Hippocampal formation (tissue), 2 donors: Measurements from ENCODE around the gene DUS2.
"Not testable (repeated sequence)": the region's sequence is repeated elsewhere in the genome, so short reads cannot be mapped to it uniquely, and the experiment has no call there.

ENCODE experiments used
- DNase-seq, 2 donors: peaks; one replicate each; lab custom pipeline; 2025; lab: John Stamatoyannopoulos, UW

Gene DUS2

DNA sequence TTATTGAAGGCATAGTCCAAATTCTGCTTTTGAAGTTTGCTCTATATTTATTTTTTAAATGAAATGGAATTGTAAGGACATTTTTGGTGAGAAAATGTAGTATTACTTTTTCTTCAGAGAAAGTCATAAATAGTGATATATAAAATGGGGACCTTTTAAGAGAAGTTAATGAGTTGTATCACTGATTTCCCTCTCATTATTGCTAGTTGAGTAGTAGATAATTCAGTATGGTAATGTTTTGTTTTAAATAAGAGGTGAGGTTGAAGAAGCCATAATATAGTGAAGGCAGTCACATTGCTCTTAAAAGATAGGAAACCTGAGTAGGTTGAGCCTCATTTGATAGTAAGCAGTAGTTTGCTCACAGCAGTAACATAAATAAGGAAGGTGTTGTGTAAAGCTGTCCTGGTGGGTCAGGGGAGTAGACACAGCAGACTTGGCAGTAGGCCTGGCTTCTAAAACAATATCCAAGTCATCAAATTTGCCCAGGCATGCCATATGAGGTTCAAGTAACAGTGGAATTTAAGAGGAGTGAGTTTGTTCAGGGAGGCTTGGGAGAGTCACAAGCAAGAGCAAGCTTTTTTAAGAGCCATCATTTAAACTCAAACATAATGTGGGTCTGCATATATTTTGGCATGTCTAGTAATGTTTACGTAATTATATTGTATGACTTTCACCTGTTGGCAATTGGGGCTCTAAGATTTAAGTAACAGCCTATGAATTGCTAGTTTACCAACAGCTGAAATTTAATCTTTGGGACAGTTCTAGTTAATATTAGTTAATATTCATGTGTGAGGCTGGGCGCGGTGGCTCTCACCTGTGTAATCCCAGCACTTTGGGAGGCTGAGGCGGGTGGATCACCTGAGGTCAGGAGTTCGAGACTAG is 68.5 kb downstream of the DUS2 start:
- no peak for DNase-seq

DNA sequence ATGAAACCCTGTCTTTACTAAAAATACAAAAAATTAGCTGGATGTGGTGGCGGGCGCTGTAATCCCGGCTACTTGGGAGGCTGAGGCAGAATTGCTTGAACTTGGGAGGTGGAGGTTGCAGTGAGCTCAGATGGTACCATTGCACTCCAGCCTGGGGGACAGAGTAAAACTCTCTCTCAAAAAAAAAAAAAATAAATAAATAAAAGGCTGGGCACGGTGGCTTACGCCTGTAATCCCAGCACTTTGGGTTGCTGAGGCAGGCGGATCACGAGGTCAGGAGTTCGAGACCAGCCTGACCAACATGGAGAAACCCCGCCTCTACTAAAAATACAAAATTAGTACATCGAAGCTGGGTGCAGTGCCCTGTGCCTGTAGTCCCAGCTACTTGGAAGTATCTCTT is 69.2 kb downstream of the DUS2 start:
- not testable (repeated sequence) for DNase-seq

DNA sequence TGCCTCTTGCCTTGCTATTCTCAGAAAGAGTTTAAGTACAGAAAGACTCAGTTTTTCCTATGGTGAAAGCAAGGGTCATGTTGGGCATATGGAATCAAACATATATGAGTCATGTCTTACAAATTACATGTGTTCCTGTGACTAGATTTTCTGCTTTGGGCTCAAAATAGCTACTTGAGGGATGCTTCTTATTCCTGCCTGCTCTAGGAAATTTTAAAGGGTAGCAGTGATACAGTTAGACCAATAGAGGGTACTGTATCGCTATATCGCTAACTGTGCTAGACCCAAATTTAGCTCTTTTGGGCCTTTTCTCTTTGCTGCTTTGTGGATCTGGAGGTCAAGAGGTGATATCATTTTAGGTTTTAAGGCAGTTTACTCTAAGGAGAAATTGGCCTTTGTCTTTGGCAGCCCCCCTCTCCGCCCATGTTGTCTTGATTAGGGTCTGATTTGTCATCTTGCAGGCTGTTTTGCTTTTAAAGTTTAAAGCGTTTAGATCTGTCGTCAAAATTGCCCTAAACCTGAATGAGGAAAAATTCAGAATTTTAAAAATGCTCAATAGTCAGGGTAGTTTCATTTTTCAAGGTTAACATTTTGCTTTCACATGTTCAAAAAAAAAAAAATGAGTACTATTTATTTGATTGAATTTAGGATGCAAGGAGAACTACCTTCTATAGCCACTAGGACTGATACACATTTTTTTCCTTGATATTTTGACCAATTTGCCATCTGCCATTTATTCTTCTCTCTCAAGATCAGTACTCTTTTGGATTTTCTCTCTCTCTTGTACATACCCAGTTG is 70.9 kb downstream of the DUS2 start:
- peak in 1 of 2 donors; percentile 59 for DNase-seq

DNA sequence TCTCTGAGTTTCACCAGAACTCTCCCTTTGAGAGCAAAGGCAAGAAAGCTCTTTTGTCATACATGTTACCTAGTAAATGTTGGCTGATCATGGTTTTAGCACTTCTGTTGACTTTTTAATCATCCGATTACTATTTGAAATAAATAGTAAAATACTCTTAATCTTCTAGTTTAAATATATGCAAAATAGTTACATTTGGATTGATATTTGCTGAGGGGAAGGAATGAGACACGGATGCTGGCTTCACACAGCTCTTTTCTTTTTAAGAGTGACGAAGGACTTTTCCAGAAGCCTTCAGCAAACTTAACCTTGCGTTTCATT is 71.5 kb downstream of the DUS2 start:
- no peak for DNase-seq

DNA sequence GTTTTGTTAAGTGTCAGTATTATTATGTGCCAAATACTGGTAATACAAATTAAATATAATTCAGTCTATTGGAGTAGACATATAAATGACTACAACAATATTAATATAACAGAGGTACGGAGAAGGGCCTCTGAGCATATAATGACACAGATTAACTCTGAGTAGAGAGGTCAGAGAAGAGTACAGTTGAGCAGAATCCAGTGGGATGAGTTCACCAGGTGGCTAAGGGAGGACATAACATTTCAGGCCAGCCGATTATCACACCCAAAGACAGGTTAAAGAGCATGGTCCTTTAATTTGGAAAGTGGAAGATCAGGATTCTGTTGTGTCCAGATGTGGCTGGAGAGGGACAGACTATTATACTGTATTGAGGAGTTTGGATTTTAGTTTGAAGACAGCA is 73.4 kb downstream of the DUS2 start:
- no peak for DNase-seq

DNA sequence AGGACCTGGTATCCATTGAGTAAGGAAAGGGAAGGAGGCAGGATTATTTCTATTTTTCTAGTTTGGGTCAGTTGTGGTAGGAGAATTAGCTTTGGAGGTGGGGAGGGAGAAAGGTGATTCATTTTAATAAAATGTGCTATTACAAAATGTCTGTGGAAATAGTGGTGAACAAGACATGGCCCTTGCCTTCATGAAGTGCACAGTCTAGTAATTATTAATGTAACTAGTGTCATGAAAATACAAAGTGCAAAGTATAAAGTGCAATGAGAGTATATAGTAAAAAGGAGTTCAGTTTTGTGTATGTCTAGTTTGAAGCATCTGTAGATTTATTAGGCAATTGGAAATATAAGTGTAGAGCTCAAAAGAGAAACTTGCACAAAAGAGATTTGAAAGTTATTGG is 74.0 kb downstream of the DUS2 start:
- no peak for DNase-seq

DNA sequence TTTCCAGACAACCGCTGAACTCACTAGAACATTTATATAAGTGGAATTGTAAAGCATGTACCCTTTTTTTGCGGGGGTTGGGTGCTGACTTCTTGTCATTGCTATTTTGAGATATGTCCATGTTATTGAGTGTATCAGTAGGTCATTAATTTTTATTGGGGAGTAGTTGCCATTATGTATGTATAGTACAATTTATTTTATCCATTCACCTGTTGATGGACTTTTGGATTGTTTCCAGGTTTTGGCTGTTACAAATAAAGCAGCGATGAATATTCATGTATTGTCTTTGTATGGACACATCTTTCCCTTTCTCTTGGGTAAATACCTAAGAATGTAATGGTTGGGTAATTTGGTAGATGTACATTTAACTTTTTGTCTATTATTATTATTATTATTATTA is 74.8 kb downstream of the DUS2 start:
- DNase-seq = no peak

DNA sequence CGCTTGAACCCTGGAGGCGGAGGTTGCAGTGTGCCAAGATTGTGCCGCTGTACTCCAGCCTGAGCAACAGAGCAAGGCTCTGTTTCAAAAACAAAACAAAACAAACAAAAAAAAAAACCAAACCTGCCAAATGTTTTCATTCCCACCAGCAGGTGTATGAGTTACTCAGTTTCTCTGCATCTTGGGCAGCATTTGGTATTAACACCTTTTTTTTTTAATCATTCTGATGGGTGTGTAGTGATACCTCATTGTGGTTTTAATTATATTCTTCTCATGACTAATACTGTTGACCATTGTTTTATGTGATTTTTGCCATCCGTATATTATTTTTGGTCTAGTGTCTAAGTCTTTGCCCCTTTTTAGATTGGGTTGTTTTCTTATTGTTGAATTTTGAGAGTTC is 77.4 kb downstream of the DUS2 start:
- DNase-seq = no peak

DNA sequence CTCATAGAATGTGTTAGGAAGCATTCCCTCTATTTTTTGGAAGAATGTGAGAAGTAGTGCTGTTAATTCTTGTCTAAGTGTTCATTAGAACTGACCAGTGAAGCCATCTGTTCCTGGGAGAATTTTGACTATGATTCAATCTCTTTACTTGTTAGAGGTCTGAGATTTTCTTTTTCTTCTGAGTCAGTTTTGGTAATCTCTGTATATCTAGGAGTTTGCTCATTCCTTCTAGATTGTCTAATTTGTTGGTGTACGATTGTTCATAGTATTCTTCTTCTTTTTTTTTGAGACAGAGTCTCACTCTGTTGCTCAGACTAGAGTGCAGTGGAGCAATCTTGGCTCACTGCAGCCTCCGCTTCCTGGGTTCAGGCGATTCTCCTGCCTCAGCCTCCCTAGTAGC is 82.5 kb downstream of the DUS2 start:
- DNase-seq = no peak

DNA sequence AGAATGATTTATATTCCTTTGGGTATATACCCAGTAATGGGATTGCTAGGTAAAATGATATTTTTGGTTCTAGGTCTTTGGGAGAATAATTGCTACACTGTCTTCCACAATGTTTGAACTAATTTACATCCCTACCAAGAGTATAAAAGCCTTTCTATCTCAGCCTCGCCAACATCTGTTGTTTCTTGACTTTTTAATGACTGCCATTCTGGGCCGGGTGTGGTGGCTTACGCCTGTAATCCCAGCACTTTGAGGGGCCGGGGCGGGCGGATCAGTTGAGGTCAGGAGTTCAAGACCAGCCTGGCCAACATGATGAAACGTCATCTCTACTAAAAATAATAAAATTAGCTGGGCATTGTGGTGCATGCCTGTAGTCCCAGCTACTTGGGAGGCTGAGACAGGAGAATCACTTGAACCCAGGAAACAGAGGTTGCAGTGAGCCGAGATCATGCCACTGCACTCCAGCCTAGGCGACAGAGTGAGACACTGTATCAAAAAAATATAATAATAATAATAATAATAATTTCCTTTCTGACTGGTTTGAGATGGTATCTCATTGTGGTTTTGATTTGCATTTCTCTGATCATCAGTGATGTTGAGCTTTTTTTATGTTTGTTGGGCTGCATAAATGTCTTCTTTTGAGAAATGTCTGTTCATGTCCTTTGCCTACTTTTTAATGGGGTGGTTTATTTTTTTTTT is 84.3 kb downstream of the DUS2 start:
- not testable (repeated sequence) for DNase-seq

DNA sequence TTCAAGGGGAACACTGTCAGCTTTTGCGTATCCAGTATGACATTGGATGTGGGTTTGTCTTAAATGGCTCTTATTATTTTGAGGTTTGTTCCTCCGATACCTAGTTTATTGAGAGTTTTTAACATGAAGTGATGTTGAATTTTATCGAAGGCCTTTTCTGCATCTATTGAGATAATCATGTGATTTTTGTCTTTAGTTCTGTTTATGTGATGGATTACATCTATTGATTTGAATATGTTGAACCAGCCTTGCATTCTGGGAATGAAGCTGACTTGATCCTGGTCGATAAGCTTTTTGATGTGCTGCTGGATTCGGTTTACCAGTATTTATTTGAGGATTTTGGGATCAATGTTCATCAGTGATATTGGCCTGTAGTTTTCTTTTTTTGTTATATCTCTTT is 86.1 kb downstream of the DUS2 start:
- DNase-seq = not testable (repeated sequence)

DNA sequence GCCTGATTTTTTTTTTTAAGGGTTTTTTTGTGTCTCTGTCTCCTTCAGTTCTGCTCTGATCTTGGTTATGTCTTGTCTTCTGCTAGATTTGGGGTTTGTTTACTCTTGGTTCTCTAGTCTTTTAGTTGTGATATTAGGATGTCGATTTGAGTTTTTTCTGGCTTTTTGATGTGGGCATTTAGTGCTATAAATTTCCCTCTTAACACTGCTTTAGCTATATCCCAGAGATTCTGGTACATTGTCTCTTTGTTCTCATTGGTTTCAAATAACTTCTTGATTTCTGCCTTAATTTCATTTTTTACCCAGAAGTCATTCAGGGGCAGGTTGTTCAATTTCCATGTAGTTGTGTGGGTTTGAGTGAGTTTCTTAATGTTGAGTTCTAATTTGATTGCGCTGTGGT is 87.5 kb downstream of the DUS2 start:
- not testable (repeated sequence) for DNase-seq

DNA sequence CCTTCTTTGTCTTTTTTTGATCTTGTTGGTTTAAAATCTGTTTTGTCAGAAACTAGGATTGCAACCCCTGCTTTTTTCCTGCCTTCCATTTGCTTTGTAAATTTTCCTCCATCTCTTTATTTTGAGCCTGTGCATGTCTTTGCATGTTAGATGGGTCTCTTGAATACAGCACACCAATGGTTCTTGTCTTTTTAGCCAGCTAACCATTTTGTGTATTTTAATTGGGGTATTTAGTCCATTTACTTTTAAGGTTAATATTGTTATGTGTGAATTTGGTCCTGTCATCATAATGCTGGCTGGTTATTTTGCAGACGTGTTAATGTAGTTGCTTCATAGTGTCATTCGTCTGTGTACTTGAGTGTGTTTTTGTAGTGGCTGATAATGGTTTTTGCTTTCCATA is 88.3 kb downstream of the DUS2 start:
- DNase-seq = no peak

DNA sequence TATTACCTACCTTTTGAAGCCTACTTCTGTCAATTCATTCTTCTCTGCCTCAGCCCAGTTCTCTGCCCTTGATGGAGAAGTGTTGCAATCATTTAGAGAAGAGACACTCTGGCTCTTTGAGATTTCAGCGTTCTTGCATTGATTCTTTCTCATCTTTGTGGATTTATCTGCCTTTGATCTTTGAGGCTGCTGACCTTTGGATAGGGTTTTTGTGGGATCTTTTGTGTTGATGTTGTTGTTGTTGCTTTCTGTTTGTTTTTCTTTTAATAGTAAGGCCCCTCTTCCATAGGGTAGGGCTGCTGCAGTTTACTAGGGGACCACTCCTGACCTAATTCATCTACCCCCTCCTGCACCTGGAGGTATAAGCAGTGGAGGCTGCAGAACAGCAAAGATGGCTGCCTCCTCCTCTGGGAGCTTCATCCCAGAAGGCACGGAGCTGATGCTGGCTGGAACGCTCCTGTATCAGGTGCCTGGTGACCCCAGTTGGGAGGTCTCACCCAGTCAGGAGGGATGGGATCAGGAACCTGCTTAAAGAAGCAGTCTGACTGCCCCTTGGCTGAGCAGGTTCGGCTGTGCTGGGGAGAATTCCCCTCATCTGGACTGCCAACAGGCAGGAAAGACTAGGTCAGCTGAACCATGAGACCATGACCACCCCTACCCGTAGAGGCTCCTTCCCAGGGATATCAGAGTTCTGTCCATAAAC is 90.1 kb downstream of the DUS2 start:
- no peak for DNase-seq

DNA sequence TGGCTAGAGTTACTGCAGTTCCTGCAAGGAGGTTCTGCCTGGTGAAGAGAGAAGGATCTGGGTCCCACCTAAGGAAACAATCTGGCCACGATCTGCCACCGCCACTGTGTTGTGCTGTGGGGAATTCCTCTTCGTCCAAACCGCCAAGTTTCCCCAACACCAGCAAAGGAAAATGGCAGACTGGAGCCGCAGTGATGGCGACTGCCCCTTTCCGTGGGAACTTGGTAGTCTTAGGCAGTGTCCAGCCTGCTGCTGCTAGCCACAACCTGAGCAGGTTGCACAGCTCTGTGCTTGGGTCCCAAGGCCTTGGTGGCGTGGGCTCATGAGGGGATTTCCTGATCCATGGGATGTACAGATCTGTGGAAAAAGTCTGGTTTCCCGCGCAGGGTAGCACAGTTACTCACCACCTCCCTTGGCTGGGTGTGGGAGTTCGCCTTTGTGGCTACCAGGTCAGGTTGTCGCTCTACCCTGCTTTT is 90.7 kb downstream of the DUS2 start:
- no peak for DNase-seq

DNA sequence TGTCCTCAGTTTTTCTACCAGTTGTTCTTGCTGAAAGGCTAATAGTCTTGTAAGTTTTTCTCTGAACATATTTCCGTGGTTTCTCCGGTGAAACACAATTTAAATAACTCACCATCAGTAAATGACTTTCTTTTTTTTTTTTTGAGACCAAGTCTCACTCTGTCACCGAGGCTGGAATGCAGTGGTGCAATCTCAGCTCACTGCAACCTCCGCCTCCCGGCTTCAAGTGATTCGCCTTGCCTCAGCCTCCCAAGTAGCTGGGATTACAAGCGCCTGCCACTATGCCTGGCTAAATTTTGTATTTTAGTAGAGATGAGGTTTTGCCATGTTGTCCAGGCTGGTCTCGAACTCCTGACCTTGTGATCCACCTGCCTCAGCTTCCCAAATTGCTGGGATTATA is 91.9 kb downstream of the DUS2 start:
- not testable (repeated sequence) for DNase-seq

DNA sequence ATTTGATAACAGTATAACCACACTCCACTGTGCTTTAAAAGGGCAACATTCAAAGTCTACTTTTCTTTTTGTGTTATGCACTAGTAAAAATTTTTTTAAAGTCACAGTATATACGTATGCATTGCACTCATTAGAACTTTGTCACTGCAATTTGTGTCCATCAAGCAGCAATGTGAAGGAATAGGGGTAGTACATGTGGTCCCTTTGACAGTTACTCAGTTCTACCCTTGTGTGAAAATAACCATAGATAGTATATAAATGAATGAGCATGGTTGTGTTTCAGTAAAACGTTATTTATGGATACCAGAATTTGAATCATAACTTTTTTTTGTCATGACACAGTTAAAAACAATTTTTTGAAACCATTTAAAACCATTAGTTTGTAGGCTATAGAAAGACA is 92.8 kb downstream of the DUS2 start:
- no peak for DNase-seq

DNA sequence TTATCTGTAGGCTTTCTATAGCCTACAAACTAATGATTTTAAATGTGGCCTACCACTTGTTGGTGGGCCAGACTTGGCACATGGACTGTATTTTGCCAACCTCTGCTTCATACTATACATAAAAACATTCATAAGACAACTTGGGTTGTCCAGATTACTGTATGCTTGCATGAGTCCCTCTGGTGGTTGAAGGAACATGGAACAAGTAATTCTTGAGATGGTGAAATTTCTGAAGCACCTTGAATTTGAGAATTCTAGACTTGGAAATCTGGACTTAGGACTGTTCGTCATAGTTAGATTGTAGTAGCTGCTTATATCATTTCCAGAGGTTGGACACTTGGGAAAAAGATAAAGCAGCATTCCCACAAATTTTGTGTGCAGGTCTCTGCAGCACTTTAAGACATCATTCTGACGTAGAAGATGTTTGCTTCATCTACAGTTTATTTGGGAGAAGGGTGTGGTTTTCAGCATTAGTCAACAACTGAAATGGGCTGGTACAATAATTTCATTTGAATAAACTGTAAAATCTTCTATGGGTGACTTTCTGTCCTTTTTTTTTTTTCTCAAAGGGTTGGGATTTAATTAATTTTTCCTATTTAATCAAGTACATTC is 93.3 kb downstream of the DUS2 start:
- no peak for DNase-seq

DNA sequence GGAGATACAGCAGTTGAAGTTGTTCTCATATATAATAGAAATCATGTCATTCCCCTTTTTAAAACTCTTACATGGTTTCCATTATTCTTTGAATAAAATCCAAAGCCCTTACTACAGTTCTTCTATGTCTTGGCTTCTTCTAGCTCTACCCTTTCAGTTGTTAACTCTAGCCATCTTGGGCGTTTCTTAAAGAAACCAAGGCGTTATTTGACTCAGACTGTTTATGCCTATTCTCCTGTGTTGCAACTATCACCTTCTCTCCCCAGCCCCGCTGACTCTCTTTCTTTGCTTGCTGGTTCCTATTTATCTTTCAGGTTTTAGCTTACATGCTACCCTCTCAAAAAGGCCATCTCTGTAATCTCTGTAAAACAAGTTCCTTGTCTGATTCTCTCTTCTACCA is 94.8 kb downstream of the DUS2 start:
- DNase-seq = no peak

DNA sequence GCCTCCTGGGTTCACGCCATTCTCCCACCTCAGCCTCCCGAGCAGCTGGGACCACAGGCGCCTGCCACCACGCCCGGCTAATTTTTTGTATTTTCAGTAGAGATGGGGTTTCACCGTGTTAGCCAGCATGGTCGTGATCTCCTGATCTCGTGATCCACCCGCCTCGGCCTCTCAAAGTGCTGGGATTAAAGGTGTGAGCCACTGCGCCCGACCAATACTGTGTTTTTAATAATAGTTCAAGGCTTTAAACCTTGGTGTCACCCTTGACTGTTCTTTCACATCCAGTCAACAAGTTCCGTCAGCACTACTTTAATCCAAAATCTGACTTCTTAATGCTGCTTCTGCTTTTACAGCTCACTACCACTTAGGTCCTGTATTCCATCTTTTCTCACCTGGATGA is 95.9 kb downstream of the DUS2 start:
- DNase-seq = not testable (repeated sequence)

DNA sequence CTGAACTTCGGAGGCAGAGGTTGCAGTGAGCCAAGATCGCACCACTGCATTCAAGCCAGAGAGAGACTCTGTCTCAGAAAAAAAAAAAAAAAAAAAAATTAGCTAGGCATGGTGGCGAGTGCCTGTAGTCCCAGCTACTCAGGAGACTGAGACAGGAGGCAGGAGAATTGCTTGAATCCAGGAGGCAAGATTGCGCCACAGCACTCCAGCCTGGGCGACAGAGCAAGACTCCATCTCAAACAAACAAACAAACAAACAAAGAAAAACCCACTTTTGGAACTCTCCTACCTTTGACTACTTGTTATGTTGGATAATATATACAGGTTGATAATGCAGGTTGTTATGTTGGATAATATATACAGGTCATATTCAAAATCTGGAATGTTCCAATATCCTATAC is 97.4 kb downstream of the DUS2 start:
- not testable (repeated sequence) for DNase-seq

DNA sequence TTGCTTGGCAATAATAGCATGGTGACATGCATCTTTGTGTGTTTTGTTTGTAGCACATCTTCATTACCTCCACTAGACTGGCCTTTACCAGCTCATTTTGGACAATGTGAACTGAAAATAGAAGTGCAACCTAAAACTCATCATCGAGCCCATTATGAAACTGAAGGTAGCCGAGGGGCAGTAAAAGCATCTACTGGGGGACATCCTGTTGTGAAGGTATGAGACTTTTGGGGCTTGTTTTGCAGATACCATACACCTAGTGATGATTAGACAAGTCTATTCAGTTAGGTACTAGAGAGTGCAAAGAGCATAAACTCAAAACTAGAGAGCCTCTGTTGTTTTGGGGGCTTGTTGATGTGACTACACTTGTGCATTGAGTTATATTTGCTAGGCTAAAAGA is 103.3 kb downstream of the DUS2 start:
- DNase-seq = no peak
